ENCODE measurements around the gene SMAD6. TPM values are rescaled to one million over a fixed set of nuclear protein-coding genes. Genes with fewer than 3 reads are reported as not detected.

SMAD6 gene
- total and polyA plus RNA-seq, 2 donors, result 1.0 to 2.8 TPM

- H3K4me3 ChIP-seq (ENCODE audit: low read length in 2 of 2), result no peak overlapping the region
- no peaks in the 10 kb centered on the region for H3K27me3 ChIP-seq (ENCODE audit: control insufficient read depth in 2 of 2, insufficient read depth in 1 of 2, low read length in 1 of 2)
- no peak overlapping the region for H3K27ac ChIP-seq (ENCODE audit: low read depth in 1 of 2, low read length in 1 of 2)
- peak in 2 of 9 donors; percentile 12 to 15 for DNase-seq (ENCODE audit: low read depth in 6 of 9, low spot score in 9 of 9)
- no peaks in the 10 kb centered on the region for H3K36me3 ChIP-seq (ENCODE audit: control insufficient read depth in 2 of 2, insufficient read depth in 2 of 2, low read length in 1 of 2)
- H3K4me1 ChIP-seq (ENCODE audit: control insufficient read depth in 2 of 2, insufficient read depth in 2 of 2, low read length in 2 of 2), result no peaks in the 10 kb centered on the region
- H3K9me3 ChIP-seq (ENCODE audit: control insufficient read depth in 2 of 2, insufficient read depth in 1 of 2, low read length in 1 of 2), result no peaks in the 10 kb centered on the region
- WGBS, result 95% methylated on average over 5 of the region's 5 CpGs
Observed at GRCh38 chr15:66789029-66790025, 87.3 kb downstream of the SMAD6 start.

- no peak for DNase-seq (ENCODE audit: low read depth in 6 of 9, low spot score in 9 of 9)
- H3K4me1 ChIP-seq (ENCODE audit: control insufficient read depth in 2 of 2, insufficient read depth in 2 of 2, low read length in 2 of 2), result no peaks in the 10 kb centered on the region
Observed at GRCh38 chr15:66795851-66796250, 93.8 kb downstream of the SMAD6 start.

GRCh38 chr15:66796343-66796742 is 94.3 kb downstream of the SMAD6 start:
- DNase-seq (ENCODE audit: low read depth in 6 of 9, low spot score in 9 of 9), result no peak
- Histone ChIP-seq H3K27me3 (ENCODE audit: control insufficient read depth in 2 of 2, insufficient read depth in 1 of 2, low read length in 1 of 2) (no peaks in the 10 kb centered on the region), H3K4me3 (ENCODE audit: low read length in 2 of 2) (no peak overlapping the region), H3K4me1 (ENCODE audit: control insufficient read depth in 2 of 2, insufficient read depth in 2 of 2, low read length in 2 of 2) (no peaks in the 10 kb centered on the region), H3K27ac (ENCODE audit: low read depth in 1 of 2, low read length in 1 of 2) (no peak overlapping the region), H3K36me3 (ENCODE audit: control insufficient read depth in 2 of 2, insufficient read depth in 2 of 2, low read length in 1 of 2) (no peaks in the 10 kb centered on the region), H3K9me3 (ENCODE audit: control insufficient read depth in 2 of 2, insufficient read depth in 1 of 2, low read length in 1 of 2) (no peaks in the 10 kb centered on the region)
- 95% methylated on average over 1 of the region's 1 CpG for WGBS

More at GRCh38 chr15:66795851-66796250, 93.8 kb downstream of the SMAD6 start:
- H3K27ac ChIP-seq (ENCODE audit: low read depth in 1 of 2, low read length in 1 of 2), result no peak overlapping the region
- H3K4me3 ChIP-seq (ENCODE audit: low read length in 2 of 2), result no peak overlapping the region
- no peaks in the 10 kb centered on the region for H3K9me3 ChIP-seq (ENCODE audit: control insufficient read depth in 2 of 2, insufficient read depth in 1 of 2, low read length in 1 of 2)
- WGBS, result 99% methylated on average over 10 of the region's 10 CpGs
- H3K27me3 ChIP-seq (ENCODE audit: control insufficient read depth in 2 of 2, insufficient read depth in 1 of 2, low read length in 1 of 2), result no peaks in the 10 kb centered on the region
- no peaks in the 10 kb centered on the region for H3K36me3 ChIP-seq (ENCODE audit: control insufficient read depth in 2 of 2, insufficient read depth in 2 of 2, low read length in 1 of 2)

GRCh38 chr15:66797921-66798320 is 95.9 kb downstream of the SMAD6 start:
- 91% methylated on average over 7 of the region's 7 CpGs for WGBS
- H3K27me3 ChIP-seq (ENCODE audit: control insufficient read depth in 2 of 2, insufficient read depth in 1 of 2, low read length in 1 of 2), result no peaks in the 10 kb centered on the region
- no peak for DNase-seq (ENCODE audit: low read depth in 6 of 9, low spot score in 9 of 9)
- H3K36me3 ChIP-seq (ENCODE audit: control insufficient read depth in 2 of 2, insufficient read depth in 2 of 2, low read length in 1 of 2), result no peaks in the 10 kb centered on the region
- H3K27ac ChIP-seq (ENCODE audit: low read depth in 1 of 2, low read length in 1 of 2), result no peak overlapping the region
- H3K4me1 ChIP-seq (ENCODE audit: control insufficient read depth in 2 of 2, insufficient read depth in 2 of 2, low read length in 2 of 2), result no peaks in the 10 kb centered on the region
- no peak overlapping the region for H3K4me3 ChIP-seq (ENCODE audit: low read length in 2 of 2)
- H3K9me3 ChIP-seq (ENCODE audit: control insufficient read depth in 2 of 2, insufficient read depth in 1 of 2, low read length in 1 of 2), result no peaks in the 10 kb centered on the region

- Histone ChIP-seq H3K36me3 (ENCODE audit: control insufficient read depth in 2 of 2, insufficient read depth in 2 of 2, low read length in 1 of 2) (no peaks in the 10 kb centered on the region), H3K9me3 (ENCODE audit: control insufficient read depth in 2 of 2, insufficient read depth in 1 of 2, low read length in 1 of 2) (no peaks in the 10 kb centered on the region), H3K27me3 (ENCODE audit: control insufficient read depth in 2 of 2, insufficient read depth in 1 of 2, low read length in 1 of 2) (no peaks in the 10 kb centered on the region), H3K27ac (ENCODE audit: low read depth in 1 of 2, low read length in 1 of 2) (no peak overlapping the region), H3K4me3 (ENCODE audit: low read length in 2 of 2) (no peak overlapping the region), H3K4me1 (ENCODE audit: control insufficient read depth in 2 of 2, insufficient read depth in 2 of 2, low read length in 2 of 2) (peaks cover 0 to 6% of the 10 kb centered on the region in 2 donors)
- 97% methylated on average over 10 of the region's 10 CpGs for WGBS
- no peak for DNase-seq (ENCODE audit: low read depth in 6 of 9, low spot score in 9 of 9)
Observed at GRCh38 chr15:66798426-66799061, 96.5 kb downstream of the SMAD6 start.

- Histone ChIP-seq H3K36me3 (ENCODE audit: control insufficient read depth in 2 of 2, insufficient read depth in 2 of 2, low read length in 1 of 2) (no peaks in the 10 kb centered on the region), H3K9me3 (ENCODE audit: control insufficient read depth in 2 of 2, insufficient read depth in 1 of 2, low read length in 1 of 2) (no peaks in the 10 kb centered on the region), H3K27ac (ENCODE audit: low read depth in 1 of 2, low read length in 1 of 2) (no peak overlapping the region), H3K4me3 (ENCODE audit: low read length in 2 of 2) (no peak overlapping the region), H3K4me1 (ENCODE audit: control insufficient read depth in 2 of 2, insufficient read depth in 2 of 2, low read length in 2 of 2) (peaks cover 0 to 7% of the 10 kb centered on the region in 2 donors), H3K27me3 (ENCODE audit: control insufficient read depth in 2 of 2, insufficient read depth in 1 of 2, low read length in 1 of 2) (no peaks in the 10 kb centered on the region)
- WGBS, result 95% methylated on average over 4 of the region's 4 CpGs
- no peak for DNase-seq (ENCODE audit: low read depth in 6 of 9, low spot score in 9 of 9)
Observed at GRCh38 chr15:66799242-66799641, 97.2 kb downstream of the SMAD6 start.

- no peak overlapping the region for H3K4me3 ChIP-seq (ENCODE audit: low read length in 2 of 2)
- H3K27ac ChIP-seq (ENCODE audit: low read depth in 1 of 2, low read length in 1 of 2), result no peak overlapping the region
- H3K9me3 ChIP-seq (ENCODE audit: control insufficient read depth in 2 of 2, insufficient read depth in 1 of 2, low read length in 1 of 2), result no peaks in the 10 kb centered on the region
- no peaks in the 10 kb centered on the region for H3K27me3 ChIP-seq (ENCODE audit: control insufficient read depth in 2 of 2, insufficient read depth in 1 of 2, low read length in 1 of 2)
- WGBS, result 91% methylated on average over 11 of the region's 11 CpGs
- no peaks in the 10 kb centered on the region for H3K36me3 ChIP-seq (ENCODE audit: control insufficient read depth in 2 of 2, insufficient read depth in 2 of 2, low read length in 1 of 2)
- no peak for DNase-seq (ENCODE audit: low read depth in 6 of 9, low spot score in 9 of 9)
- H3K4me1 ChIP-seq (ENCODE audit: control insufficient read depth in 2 of 2, insufficient read depth in 2 of 2, low read length in 2 of 2), result peaks cover 0 to 7% of the 10 kb centered on the region in 2 donors
Observed at GRCh38 chr15:66800584-66801235, 98.7 kb downstream of the SMAD6 start.

- H3K4me1 ChIP-seq (ENCODE audit: control insufficient read depth in 2 of 2, insufficient read depth in 2 of 2, low read length in 2 of 2), result peaks cover 0 to 7% of the 10 kb centered on the region in 2 donors
- no peak for DNase-seq (ENCODE audit: low read depth in 6 of 9, low spot score in 9 of 9)
- H3K27me3 ChIP-seq (ENCODE audit: control insufficient read depth in 2 of 2, insufficient read depth in 1 of 2, low read length in 1 of 2), result no peaks in the 10 kb centered on the region
- no peak overlapping the region for H3K27ac ChIP-seq (ENCODE audit: low read depth in 1 of 2, low read length in 1 of 2)
- H3K9me3 ChIP-seq (ENCODE audit: control insufficient read depth in 2 of 2, insufficient read depth in 1 of 2, low read length in 1 of 2), result no peaks in the 10 kb centered on the region
- H3K36me3 ChIP-seq (ENCODE audit: control insufficient read depth in 2 of 2, insufficient read depth in 2 of 2, low read length in 1 of 2), result no peaks in the 10 kb centered on the region
- H3K4me3 ChIP-seq (ENCODE audit: low read length in 2 of 2), result no peak overlapping the region
- WGBS, result 80% methylated on average over 3 of the region's 3 CpGs
Observed at GRCh38 chr15:66801266-66801665, 99.2 kb downstream of the SMAD6 start.
